ENCODE results near the gene SMIM14. TPM values are rescaled to one million over a fixed set of nuclear protein-coding genes. Genes with fewer than 3 reads are reported as not detected.

The SMIM14 gene
- total RNA-seq, 1 experiment from 2014 or later = 48.2 TPM

- POLR2A ChIA-PET = interaction anchor here (1.2 kb wide), 1 partner anchor 12 kb away, joined by 3 read pairs; no protein-coding TSS in a partner anchor
- DNase-seq (ENCODE audit: low read depth, low spot score) = no peak
Observed at GRCh38 chr4:39614487-39615162, 24.0 kb downstream of the SMIM14 start.

GRCh38 chr4:39613093-39613656 lies 25.5 kb downstream of the SMIM14 start:
- Histone ChIP-seq H3K4me3 (ENCODE audit: low read depth in 2 of 2, low read length in 2 of 2) (no peak overlapping the region; a peak in 1 of 4 replicates), H3K27me3 (ENCODE audit: control insufficient read depth, insufficient read depth, low read length) (no peaks in the 10 kb centered on the region), H3K4me1 (ENCODE audit: control insufficient read depth, insufficient read depth, low read length) (peaks cover 85% of the 10 kb centered on the region), H3K27ac (ENCODE audit: low read length) (peak overlapping the region; percentile 99), H3K9me3 (ENCODE audit: control insufficient read depth, insufficient read depth, low read depth, low read length) (no peaks in the 10 kb centered on the region), H3K36me3 (ENCODE audit: control insufficient read depth, insufficient read depth, low read length) (no peaks in the 10 kb centered on the region; the same call in 1 of the 2 replicates)
- no TSS peak for BruUV-seq (replicated peaks)
- no peak for TF ChIP-seq SIN3A (IDR thresholded peaks at IDR 0.05; ENCODE audit: borderline replicate concordance, insufficient read depth, low read depth, low read length)
- no peak for TF ChIP-seq REST (IDR thresholded peaks at IDR 0.05; ENCODE audit: insufficient read depth in 1 of 2, low read depth in 2 of 2, low read length in 1 of 2)
- no peak for TF ChIP-seq POLR2AphosphoS5 (IDR thresholded peaks at IDR 0.05; ENCODE audit: low read depth, low read length)
- no peak for TF ChIP-seq TCF7L2 (IDR thresholded peaks at IDR 0.05; ENCODE audit: low read depth, low read length)
- TF ChIP-seq, protein P1, sequence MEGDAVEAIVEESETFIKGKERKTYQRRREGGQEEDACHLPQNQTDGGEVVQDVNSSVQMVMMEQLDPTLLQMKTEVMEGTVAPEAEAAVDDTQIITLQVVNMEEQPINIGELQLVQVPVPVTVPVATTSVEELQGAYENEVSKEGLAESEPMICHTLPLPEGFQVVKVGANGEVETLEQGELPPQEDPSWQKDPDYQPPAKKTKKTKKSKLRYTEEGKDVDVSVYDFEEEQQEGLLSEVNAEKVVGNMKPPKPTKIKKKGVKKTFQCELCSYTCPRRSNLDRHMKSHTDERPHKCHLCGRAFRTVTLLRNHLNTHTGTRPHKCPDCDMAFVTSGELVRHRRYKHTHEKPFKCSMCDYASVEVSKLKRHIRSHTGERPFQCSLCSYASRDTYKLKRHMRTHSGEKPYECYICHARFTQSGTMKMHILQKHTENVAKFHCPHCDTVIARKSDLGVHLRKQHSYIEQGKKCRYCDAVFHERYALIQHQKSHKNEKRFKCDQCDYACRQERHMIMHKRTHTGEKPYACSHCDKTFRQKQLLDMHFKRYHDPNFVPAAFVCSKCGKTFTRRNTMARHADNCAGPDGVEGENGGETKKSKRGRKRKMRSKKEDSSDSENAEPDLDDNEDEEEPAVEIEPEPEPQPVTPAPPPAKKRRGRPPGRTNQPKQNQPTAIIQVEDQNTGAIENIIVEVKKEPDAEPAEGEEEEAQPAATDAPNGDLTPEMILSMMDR (IDR thresholded peaks at IDR 0.05) = no peak
- DNase-seq (ENCODE audit: low read depth, low spot score) (no peak), ATAC-seq (peak; percentile 79)
- ChIA-PET CTCF (no interaction called here), POLR2A (interaction anchor here (0.5 to 1.0 kb wide), 2 partner anchors 16 to 86 kb away, joined by 3 to 11 read pairs; partner anchors contain the start of gene UGDH)
- intact Hi-C loops (cut with micrococcal nuclease; ENCODE audit: unreplicated experiment) = no loop called here
- in situ Hi-C loops (cut with HindIII; ENCODE audit: low pct_unique_long_range_greater_than_20kb, low sequenced_read_pairs) = no loop called here

More at GRCh38 chr4:39614487-39615162, 24.0 kb downstream of the SMIM14 start:
- intact Hi-C loops (cut with micrococcal nuclease; ENCODE audit: unreplicated experiment) = no loop called here
- peak; percentile 62 for ATAC-seq
- TF ChIP-seq TCF7L2 (IDR thresholded peaks at IDR 0.05; ENCODE audit: low read depth, low read length) = no peak
- TF ChIP-seq POLR2AphosphoS5 (IDR thresholded peaks at IDR 0.05; ENCODE audit: low read depth, low read length) = 0 out of 2 replicates have a peak, but pooled peaks have one; percentile 38
- in situ Hi-C loops (cut with HindIII; ENCODE audit: low pct_unique_long_range_greater_than_20kb, low sequenced_read_pairs) = no loop called here
- BruUV-seq (replicated peaks) = TSS peak; percentile 10
- no peaks in the 10 kb centered on the region for H3K9me3 ChIP-seq (ENCODE audit: control insufficient read depth, insufficient read depth, low read depth, low read length)
- peaks cover 77% of the 10 kb centered on the region for H3K4me1 ChIP-seq (ENCODE audit: control insufficient read depth, insufficient read depth, low read length)
- H3K27me3 ChIP-seq (ENCODE audit: control insufficient read depth, insufficient read depth, low read length) = no peaks in the 10 kb centered on the region
- H3K36me3 ChIP-seq (ENCODE audit: control insufficient read depth, insufficient read depth, low read length) = no peaks in the 10 kb centered on the region; the same call in 1 of the 2 replicates
- CTCF ChIA-PET = no interaction called here
- peak overlapping the region; percentile 6 to 9; a peak in 2 of 4 replicates for H3K4me3 ChIP-seq (ENCODE audit: low read depth in 2 of 2, low read length in 2 of 2)
- H3K27ac ChIP-seq (ENCODE audit: low read length) = peak overlapping the region; percentile 99
